ENCODE results near the gene ODAD3.
A peak's percentile ranks its signal among the peaks of the same experiment; 100 is the strongest.
"Not testable (repeated sequence)": the region's sequence is repeated elsewhere in the genome, so short reads cannot be mapped to it uniquely, and the experiment has no call there.

The ODAD3 gene

DNA sequence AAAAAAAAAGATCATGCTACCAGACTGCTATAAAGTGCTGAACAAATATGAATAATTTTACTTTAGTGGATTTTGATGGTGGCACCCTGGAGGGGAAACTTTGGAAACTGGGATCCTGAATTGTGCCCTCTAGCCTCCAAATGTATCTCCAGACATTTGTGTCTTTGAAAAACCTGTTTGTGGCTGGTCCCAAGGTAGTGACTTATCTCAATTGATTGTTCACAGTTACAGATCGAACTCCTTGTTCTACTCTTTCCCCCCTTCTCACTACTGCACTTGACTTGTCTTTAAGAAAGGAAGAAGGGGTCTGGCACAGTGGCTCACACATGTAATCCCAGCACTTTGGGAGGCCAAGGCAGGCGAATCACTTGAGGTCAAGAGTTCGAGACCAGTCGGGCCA lies 26.3 kb downstream of the ODAD3 start:
- Mint-ChIP-seq H3K4me3 (no peak overlapping the region), H3K27ac (no peak overlapping the region), H3K27me3 (peaks cover 18% of the 10 kb centered on the region), H3K4me1 (peaks cover 7% of the 10 kb centered on the region), H3K9me3 (no peaks in the 10 kb centered on the region), H3K36me3 (no peaks in the 10 kb centered on the region)
- ATAC-seq: no peak

DNA sequence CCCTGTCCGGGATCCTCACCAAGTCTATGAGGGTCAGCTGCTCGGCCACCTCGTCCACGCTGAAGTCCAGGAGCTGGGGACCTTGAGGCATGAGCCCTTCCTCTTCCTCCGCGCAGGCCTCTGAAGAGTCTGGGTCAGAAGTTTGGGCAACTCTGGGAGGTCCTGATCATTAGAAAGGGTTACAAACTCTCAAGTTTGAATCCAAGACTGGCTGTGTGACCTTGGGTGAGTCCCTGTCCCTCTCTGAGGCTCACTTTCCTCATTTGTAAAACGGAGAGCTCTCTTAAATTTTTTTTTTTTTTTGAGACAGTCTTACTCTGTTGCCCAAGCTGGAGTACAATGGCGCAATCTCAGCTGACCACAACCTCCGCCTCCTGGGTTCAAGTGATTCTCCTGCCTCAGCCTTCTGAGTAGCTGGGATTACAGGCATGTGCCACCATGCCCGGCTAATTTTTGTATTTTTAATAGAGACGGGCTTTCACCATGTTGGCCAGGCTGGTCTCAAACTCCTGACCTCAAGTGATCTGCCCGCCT lies 28.2 kb downstream of the ODAD3 start:
- H3K27ac Mint-ChIP-seq, H3K4me3 Mint-ChIP-seq, H3K4me1 Mint-ChIP-seq, H3K9me3 Mint-ChIP-seq, H3K36me3 Mint-ChIP-seq, ATAC-seq: not testable (repeated sequence)
- peaks cover 18% of the 10 kb centered on the region for H3K27me3 Mint-ChIP-seq

DNA sequence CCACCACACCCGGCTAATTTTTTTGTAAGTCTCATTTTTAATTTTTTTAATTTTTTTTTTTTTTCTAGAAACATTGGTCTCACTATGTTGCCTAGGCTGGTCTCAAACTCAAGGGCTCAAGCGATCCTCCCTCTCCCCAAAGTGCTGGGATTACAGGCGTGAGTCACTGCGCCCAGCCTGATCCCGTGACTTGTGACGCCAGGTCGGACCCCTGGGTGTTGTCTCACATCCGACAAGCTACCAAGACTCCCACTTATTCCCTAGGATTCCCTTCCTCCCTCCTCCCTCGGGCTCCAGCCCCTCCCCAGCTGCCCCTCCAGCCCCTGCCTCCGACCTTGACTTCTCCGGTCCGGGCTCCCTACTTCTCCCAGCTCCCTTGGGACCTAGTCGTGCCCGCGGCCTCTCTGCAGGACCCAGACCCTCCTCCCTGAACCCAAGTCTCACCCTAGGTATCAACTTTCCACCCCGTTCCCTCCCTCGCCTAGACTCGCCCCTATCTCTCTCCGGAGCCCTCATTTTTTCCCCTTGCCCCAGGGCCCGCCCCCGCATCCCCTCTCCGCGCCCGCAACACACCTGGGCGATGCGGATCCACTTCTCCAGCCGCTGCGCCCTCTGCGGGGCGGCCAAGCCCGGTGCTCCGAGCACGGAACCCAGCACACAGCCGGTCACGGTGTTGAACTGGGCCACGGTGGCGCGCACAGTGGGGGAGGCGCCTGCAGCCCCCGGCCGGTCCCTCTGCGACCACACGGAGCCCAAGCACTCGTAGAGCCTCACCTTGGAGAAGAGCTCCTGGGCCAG lies 28.9 kb downstream of the ODAD3 start:
- Mint-ChIP-seq H3K27ac (no peak overlapping the region), H3K36me3 (no peaks in the 10 kb centered on the region), H3K4me3 (no peak overlapping the region), H3K27me3 (peaks cover 15% of the 10 kb centered on the region), H3K9me3 (no peaks in the 10 kb centered on the region), H3K4me1 (peaks cover 7% of the 10 kb centered on the region)
- peak; percentile 60 for ATAC-seq

GRCh38 chr19:11404588-11405222 lies 30.2 kb downstream of the ODAD3 start:
- Mint-ChIP-seq H3K4me3 (no peak overlapping the region), H3K9me3 (no peaks in the 10 kb centered on the region), H3K27ac (no peak overlapping the region), H3K27me3 (peaks cover 17% of the 10 kb centered on the region), H3K36me3 (no peaks in the 10 kb centered on the region), H3K4me1 (peaks cover 7% of the 10 kb centered on the region)
- ATAC-seq: no peak

DNA sequence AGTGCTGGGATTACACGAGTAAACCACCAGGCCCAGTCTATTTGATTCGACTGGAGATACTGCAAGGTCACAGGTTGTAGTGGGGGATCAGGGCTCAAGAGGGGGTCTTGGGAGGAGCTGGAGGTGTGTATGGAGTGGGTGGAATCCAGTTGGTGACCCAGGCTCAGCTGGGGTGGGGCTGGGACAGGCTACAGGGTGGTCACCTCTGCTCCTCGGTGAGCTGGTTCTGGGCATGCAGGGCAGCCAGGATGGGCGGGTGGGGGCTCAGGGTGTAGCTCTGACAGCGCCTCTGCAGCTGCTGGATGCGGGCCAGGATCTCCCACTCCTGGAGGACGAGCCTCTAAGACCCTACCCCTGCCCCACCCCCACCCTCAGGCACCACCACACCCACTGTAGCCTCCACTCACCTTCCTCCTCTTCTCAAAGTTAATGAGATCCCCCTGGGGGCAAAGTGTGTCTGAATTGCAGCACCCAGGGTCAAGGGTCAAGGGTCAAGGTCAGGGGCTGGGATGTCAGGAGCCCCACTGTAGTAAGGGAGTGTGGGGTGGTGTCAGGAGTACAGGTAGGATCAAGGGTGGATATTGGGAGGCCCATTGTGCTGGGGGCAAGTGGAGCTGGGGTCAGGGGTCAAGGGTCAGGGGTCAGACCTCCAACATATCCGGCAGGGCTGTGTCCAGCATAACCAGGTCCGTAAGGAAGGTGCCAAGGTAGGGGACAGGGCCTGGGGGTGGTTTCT lies 32.9 kb downstream of the ODAD3 start:
- Mint-ChIP-seq H3K36me3 (no peaks in the 10 kb centered on the region), H3K9me3 (no peaks in the 10 kb centered on the region), H3K4me1 (peaks cover 7% of the 10 kb centered on the region), H3K27me3 (peaks cover 19% of the 10 kb centered on the region), H3K27ac (no peak overlapping the region), H3K4me3 (no peak overlapping the region)
- ATAC-seq: no peak

GRCh38 chr19:11400798-11401197 lies 34.1 kb downstream of the ODAD3 start:
- no peaks in the 10 kb centered on the region for H3K9me3 Mint-ChIP-seq
- H3K4me3 Mint-ChIP-seq: no peak overlapping the region
- peaks cover 19% of the 10 kb centered on the region for H3K27me3 Mint-ChIP-seq
- ATAC-seq: no peak
- no peak overlapping the region for H3K27ac Mint-ChIP-seq
- no peaks in the 10 kb centered on the region for H3K36me3 Mint-ChIP-seq
- H3K4me1 Mint-ChIP-seq: no peaks in the 10 kb centered on the region

DNA sequence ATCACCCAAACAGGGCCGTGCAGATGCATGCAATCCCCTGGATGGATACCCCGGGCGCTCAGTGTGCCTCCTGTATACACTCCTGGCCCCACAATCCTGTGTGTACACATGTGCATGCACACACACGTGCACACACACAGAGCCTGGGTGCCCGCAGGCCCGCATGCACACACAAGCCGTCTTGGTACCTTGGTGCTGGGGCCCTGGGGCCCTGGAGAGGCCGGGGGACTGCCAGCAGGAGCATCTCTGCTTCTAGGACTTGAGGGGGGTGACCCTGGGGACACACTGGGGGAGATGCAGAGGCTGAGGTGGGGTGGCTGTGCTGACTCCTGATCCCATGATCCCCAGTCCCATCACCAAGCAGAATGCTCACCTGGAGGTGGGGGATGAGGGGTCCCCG lies 35.3 kb downstream of the ODAD3 start:
- H3K36me3 Mint-ChIP-seq: no peaks in the 10 kb centered on the region
- no peaks in the 10 kb centered on the region for H3K4me1 Mint-ChIP-seq
- no peak overlapping the region for H3K27ac Mint-ChIP-seq
- no peaks in the 10 kb centered on the region for H3K9me3 Mint-ChIP-seq
- ATAC-seq: no peak
- no peak overlapping the region for H3K4me3 Mint-ChIP-seq
- H3K27me3 Mint-ChIP-seq: peaks cover 19% of the 10 kb centered on the region

DNA sequence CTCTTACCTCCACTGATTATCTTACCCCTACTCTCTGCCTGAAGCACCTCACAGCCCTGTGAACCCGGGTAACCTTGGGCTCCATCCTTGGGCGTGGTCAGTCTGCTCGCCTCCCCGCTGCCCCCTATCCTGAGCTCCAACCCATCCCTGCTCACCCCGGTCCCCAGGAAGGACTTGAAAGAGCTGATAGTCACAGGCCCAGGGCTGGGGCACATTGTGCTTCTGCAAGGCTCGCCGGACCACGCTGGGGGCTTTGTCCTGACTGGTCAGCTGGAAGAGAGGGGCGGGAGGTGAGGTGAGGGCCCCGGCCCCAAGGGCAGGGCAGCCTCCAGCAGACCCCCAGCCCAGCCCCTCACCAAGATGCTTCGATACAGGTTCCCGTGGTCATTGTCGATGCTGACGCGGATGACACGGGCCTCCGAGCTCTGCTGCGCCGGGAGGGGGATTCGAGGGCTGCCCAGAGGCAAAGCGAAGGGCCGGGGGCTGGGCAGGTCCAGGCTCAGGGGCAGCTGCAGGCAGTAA lies 37.8 kb downstream of the ODAD3 start:
- Mint-ChIP-seq H3K27ac (no peak overlapping the region), H3K9me3 (no peaks in the 10 kb centered on the region), H3K4me3 (no peak overlapping the region), H3K27me3 (peaks cover 19% of the 10 kb centered on the region), H3K36me3 (no peaks in the 10 kb centered on the region), H3K4me1 (no peaks in the 10 kb centered on the region)
- peak; percentile 8 for ATAC-seq

- Mint-ChIP-seq H3K36me3 (no peaks in the 10 kb centered on the region), H3K9me3 (peaks cover 3% of the 10 kb centered on the region), H3K4me1 (peaks cover 12% of the 10 kb centered on the region), H3K4me3 (no peak overlapping the region), H3K27me3 (no peaks in the 10 kb centered on the region), H3K27ac (no peak overlapping the region)
- ATAC-seq: no peak
Measured at GRCh38 chr19:11390933-11391680, 43.8 kb downstream of the ODAD3 start.

DNA sequence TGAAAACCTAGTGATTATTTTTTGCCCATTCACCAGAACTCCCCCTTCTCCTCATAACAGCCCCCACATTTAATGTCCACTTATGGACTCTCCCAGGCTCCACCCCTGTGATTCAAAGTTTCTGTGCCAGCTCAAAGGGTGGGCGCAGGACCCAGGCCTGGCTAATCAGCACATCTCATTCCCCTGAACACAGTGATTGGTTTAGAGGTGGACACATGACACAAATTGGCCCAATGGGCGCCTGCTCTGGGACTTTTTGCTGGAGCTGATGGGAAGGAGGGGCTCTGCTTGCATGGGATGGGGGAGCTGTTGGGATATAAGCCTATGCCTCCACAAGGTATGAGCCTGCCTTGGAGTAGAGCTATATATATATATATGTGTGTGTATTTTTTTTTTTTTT lies 44.6 kb downstream of the ODAD3 start:
- Mint-ChIP-seq H3K36me3 (no peaks in the 10 kb centered on the region), H3K9me3 (peaks cover 3% of the 10 kb centered on the region), H3K4me1 (peaks cover 12% of the 10 kb centered on the region), H3K27ac (no peak overlapping the region), H3K4me3 (no peak overlapping the region), H3K27me3 (no peaks in the 10 kb centered on the region)
- no peak for ATAC-seq

GRCh38 chr19:11387162-11388034 lies 47.5 kb downstream of the ODAD3 start:
- Mint-ChIP-seq H3K9me3 (peaks cover 3% of the 10 kb centered on the region), H3K4me3 (no peak overlapping the region), H3K27ac (peak overlapping the region; percentile 76), H3K27me3 (no peaks in the 10 kb centered on the region), H3K4me1 (peaks cover 25% of the 10 kb centered on the region), H3K36me3 (no peaks in the 10 kb centered on the region)
- peak; percentile 65 for ATAC-seq

DNA sequence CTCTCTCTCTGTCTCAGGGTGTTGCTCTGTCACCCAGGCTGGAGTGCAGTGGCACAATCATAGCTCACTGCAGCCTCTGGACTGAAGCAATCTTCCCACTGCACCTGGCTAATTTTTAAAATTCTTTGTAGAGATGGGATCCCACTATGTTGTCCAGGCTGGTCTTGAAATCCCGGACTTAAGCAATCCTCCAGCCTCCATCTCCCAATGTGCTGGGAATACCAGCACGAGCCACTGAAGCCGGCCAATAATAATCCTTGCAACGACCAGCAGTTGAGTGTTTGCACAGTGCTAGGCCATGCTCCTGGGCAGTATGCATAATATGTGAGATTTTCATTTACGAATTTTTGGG lies 50.2 kb downstream of the ODAD3 start:
- H3K4me3 Mint-ChIP-seq: no peak overlapping the region
- no peaks in the 10 kb centered on the region for H3K36me3 Mint-ChIP-seq
- no peak overlapping the region for H3K27ac Mint-ChIP-seq
- ATAC-seq: no peak
- H3K4me1 Mint-ChIP-seq: peaks cover 49% of the 10 kb centered on the region
- H3K9me3 Mint-ChIP-seq: no peaks in the 10 kb centered on the region
- H3K27me3 Mint-ChIP-seq: no peaks in the 10 kb centered on the region

- Mint-ChIP-seq H3K4me1 (peaks cover 50% of the 10 kb centered on the region), H3K27me3 (no peaks in the 10 kb centered on the region)
- ATAC-seq: no peak
Measured at GRCh38 chr19:11383706-11384048, 51.2 kb downstream of the ODAD3 start.

More at GRCh38 chr19:11383706-11384048, 51.2 kb downstream of the ODAD3 start:
- Mint-ChIP-seq H3K4me3 (peak overlapping the region; percentile 79), H3K9me3 (no peaks in the 10 kb centered on the region), H3K36me3 (no peaks in the 10 kb centered on the region), H3K27ac (no peak overlapping the region)

All from stimulated activated memory B cell treated with anti-CD40 and anti-IgM and Interleukin-4, amounts not matched to agents 10 μg/mL and 1 μg/mL and 100 μg/mL, for 72 hours (primary cell).